NOMO-1 treated with dmso at 0.1 percent for 144 hours (cell line): ENCODE measurements around the gene SAC3D1.

Experiments used
- DNase-seq: peaks from one replicate; lab custom pipeline; 2025; ENCODE audit not compliant: unreplicated experiment; lab: John Stamatoyannopoulos, UW

Gene SAC3D1

DNA sequence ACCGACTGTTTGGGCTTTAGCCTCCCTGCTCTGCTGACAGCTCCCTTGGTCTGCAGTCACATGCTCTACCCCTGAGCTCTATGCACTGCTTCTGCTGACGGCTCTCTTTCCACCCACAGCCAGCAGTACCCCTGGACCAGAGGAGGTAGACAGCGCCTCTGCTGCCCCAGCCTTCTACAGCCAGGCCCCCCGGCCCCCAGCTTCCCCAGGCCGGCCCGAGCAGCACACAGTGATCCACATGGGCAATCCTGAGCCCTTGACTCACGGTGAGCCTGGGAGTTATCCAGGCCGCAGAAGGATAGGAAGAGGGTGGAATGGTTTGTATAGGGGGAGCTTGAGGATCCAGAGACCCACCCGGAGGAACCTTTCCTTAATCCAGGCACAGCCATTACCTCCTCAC, 45.8 kb downstream of the SAC3D1 start:
- DNase-seq = no peak

DNA sequence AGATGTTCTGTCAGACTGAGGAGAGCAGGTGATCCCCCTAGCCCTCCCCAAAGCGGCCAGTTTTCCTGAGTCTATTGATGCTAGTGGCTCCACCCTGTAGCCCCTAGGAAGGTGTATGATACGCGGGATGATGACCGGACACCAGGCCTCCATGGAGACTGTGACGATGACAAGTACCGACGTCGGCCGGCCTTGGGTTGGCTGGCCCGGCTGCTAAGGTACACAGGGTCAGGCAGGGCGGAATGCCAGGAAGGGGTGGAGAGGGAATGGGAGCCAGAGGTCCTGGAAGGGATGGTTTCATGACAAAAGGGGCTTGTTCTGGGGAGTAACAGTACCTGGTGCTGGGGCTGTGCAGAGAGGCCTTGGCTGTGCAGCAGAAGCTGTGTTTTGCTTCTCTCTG, 46.2 kb downstream of the SAC3D1 start:
- no peak for DNase-seq

DNA sequence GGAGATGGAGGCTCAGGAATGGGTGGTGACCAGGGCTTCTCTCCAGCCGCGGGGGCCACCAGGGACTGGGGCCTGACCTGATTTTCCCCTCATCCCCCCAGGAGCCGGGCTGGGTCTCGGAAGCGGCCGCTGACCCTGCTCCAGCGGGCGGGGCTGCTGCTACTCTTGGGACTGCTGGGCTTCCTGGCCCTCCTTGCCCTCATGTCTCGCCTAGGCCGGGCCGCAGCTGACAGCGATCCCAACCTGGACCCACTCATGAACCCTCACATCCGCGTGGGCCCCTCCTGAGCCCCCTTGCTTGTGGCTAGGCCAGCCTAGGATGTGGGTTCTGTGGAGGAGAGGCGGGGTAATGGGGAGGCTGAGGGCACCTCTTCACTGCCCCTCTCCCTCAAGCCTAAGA, 46.8 kb downstream of the SAC3D1 start:
- DNase-seq = no peak

DNA sequence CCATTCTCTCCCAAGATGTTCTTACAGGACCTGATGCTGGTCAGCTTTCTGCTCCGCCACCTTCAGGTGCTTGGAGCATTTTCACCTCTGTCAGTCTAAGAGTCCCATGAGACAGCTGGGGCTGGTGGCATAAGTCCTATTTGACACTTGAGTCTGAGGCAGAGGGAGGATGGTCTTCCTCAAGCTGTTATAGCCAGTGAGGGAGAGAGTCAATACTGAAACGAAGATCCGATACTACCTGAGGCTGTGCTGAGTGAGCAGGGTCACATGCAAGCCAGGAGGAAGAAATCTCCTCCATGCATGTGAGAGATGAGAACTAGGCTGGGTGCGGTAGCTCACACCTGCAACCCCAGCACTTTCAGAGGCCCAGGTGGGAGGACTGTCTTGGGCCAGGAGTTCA, 48.6 kb downstream of the SAC3D1 start:
- no peak for DNase-seq

DNA sequence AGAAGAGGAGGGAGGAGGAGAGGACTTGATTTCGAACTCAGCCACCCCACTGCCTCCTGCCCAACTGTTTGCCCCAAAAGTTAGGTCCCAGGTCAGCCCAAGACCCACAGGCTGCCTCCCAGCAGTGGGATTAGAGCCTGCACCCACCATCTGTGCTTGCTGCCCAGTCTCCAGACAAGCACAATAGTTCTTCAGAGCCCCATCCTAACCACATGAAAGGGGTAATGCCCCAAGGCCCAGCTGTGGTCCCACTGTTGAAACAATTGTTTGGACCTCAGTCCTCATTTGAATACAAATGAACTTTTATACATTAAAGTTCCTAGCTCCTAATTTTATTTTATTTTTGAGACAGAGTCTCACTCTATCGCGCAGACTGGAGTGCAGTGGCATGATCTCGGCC, 49.6 kb downstream of the SAC3D1 start:
- DNase-seq = no peak
